Measurements from ENCODE around the gene PCSK5.

DNA sequence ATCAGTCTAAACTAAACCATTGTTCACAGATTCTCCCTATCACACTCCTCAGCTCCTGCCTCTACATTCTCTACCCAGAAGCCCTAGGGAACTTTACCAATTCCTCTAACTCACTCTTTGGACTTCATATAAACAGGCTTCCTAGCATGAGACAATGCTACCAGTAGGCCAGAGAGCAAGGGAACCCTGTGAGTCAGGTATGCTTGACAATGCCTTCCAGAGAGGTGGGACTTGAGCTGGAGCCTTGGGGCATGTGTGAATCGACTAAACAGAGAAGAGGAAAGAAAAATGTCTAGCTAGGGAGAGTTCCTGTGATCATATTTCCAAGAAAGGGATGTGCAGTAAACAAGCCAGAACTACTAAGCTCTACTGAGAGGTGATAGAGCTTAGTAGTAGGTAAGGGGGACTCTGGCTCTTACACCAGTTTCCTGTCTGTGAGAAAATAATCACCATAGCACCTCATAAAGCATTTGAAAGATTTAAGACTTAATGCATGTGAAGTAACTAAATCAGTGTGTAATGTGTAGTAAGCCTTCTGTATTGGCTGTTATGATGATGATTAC is 510.1 kb downstream of the PCSK5 start:
- TF ChIP-seq, protein P1, sequence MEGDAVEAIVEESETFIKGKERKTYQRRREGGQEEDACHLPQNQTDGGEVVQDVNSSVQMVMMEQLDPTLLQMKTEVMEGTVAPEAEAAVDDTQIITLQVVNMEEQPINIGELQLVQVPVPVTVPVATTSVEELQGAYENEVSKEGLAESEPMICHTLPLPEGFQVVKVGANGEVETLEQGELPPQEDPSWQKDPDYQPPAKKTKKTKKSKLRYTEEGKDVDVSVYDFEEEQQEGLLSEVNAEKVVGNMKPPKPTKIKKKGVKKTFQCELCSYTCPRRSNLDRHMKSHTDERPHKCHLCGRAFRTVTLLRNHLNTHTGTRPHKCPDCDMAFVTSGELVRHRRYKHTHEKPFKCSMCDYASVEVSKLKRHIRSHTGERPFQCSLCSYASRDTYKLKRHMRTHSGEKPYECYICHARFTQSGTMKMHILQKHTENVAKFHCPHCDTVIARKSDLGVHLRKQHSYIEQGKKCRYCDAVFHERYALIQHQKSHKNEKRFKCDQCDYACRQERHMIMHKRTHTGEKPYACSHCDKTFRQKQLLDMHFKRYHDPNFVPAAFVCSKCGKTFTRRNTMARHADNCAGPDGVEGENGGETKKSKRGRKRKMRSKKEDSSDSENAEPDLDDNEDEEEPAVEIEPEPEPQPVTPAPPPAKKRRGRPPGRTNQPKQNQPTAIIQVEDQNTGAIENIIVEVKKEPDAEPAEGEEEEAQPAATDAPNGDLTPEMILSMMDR (IDR thresholded peaks at IDR 0.05; ENCODE audit: control extremely low read depth in 1 of 3, insufficient read depth in 1 of 3, low read depth in 1 of 3, low read length in 3 of 3) = no peak
- no peak for TF ChIP-seq CREB1 (IDR thresholded peaks at IDR 0.05)
- TF ChIP-seq, protein P2, sequence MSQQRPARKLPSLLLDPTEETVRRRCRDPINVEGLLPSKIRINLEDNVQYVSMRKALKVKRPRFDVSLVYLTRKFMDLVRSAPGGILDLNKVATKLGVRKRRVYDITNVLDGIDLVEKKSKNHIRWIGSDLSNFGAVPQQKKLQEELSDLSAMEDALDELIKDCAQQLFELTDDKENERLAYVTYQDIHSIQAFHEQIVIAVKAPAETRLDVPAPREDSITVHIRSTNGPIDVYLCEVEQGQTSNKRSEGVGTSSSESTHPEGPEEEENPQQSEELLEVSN (IDR thresholded peaks at IDR 0.05) = no peak
- no peak for TF ChIP-seq CBX8 (IDR thresholded peaks at IDR 0.05; ENCODE audit: borderline replicate concordance, low read depth, low read length)
- TF ChIP-seq PHF8 (conservative IDR thresholded peaks at IDR 0.05; ENCODE audit: low read depth, low read length) = no peak
- no peak for TF ChIP-seq YY1 (IDR thresholded peaks at IDR 0.05; ENCODE audit: low read depth, low read length)
- TF ChIP-seq SUZ12 (IDR thresholded peaks at IDR 0.05; ENCODE audit: low read length) = no peak
- no peak for TF ChIP-seq EP300 (IDR thresholded peaks at IDR 0.05; ENCODE audit: borderline replicate concordance in 1 of 2, low read depth in 2 of 2, low read length in 2 of 2)
- TF ChIP-seq RAD21 (IDR thresholded peaks at IDR 0.05 in 1 of 2, conservative IDR thresholded peaks at IDR 0.05 in 1 of 2; ENCODE audit: low read depth in 2 of 2, low read length in 2 of 2) = no peak
- no peak for TF ChIP-seq CHD2 (IDR thresholded peaks at IDR 0.05; ENCODE audit: low read length)
- TF ChIP-seq POLR2A (IDR thresholded peaks at IDR 0.05; ENCODE audit: control extremely low read depth in 1 of 2, low read depth in 2 of 2, low read length in 2 of 2) = no peak
